Measurements from ENCODE around the gene MYO9B. TPM values are rescaled to one million over a fixed set of nuclear protein-coding genes. Genes with fewer than 3 reads are reported as not detected.

Gene MYO9B
- total RNA-seq, 3 donors from 2014 or later (not counting 1 experiment from before 2014, with no cell fraction given): 321 to 378 (median 365) TPM

DNA sequence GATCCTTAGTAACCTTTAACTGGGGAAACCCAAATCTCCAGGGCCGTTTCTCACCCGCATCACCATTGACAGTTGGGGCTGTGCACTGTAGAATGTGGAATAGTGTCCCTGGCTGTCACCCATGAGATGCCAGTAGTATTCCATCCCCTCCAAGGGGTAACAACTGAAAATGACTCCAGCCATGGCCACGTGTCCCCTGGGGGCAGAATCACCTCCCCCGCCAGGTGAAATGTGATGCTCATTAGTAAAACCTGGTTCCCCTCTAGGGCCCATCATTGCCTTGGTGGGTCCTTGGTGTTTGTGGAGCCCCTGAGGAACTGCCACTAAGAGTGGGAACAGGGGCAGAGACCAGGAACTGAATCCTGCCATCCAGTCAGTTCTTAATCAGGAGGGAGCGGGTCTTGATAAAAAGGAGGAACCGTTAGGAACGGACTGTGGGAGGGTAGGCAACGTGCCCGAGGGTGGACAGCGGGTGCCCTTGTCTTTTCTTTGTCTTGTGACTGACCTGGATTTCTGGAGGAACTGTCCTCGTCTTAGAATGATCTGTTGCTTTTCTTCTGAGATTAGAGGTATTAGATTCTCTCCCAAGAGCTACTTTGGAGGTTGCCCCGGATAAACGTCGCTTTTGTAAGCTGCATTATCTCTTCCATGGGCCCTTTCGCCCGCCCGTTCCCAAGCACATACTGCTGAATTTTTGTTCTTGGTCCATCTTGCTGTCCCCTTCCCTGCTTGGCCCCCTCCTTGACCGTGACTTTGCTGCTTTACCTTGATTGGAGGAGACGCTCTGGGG, 3.5 kb downstream of the MYO9B start:
- intact Hi-C loops (cut with micrococcal nuclease): no loop called here
- H3K4me1 Mint-ChIP-seq: peaks cover 59 to 79% of the 10 kb centered on the region in 2 donors
- Histone ChIP-seq H3K27me3 (ENCODE audit: control insufficient read depth, insufficient read depth, low read length) (no peaks in the 10 kb centered on the region), H3K36me3 (ENCODE audit: control insufficient read depth, insufficient read depth, low read length) (peaks cover 4% of the 10 kb centered on the region), H3K4me3 (ENCODE audit: low read length) (peak overlapping the region; percentile 1), H3K4me1 (ENCODE audit: control insufficient read depth, insufficient read depth, low read length) (peaks cover 69% of the 10 kb centered on the region), H3K9me3 (ENCODE audit: control insufficient read depth, insufficient read depth, low read length) (no peaks in the 10 kb centered on the region), H3K27ac (ENCODE audit: low read length) (peak overlapping the region; percentile 62)
- H3K27me3 Mint-ChIP-seq (ENCODE audit: low read depth in 2 of 2): no peaks in the 10 kb centered on the region
- ATAC-seq: no peak
- H3K27ac Mint-ChIP-seq: peak overlapping the region; percentile 75 to 88
- TF ChIP-seq, protein P1, sequence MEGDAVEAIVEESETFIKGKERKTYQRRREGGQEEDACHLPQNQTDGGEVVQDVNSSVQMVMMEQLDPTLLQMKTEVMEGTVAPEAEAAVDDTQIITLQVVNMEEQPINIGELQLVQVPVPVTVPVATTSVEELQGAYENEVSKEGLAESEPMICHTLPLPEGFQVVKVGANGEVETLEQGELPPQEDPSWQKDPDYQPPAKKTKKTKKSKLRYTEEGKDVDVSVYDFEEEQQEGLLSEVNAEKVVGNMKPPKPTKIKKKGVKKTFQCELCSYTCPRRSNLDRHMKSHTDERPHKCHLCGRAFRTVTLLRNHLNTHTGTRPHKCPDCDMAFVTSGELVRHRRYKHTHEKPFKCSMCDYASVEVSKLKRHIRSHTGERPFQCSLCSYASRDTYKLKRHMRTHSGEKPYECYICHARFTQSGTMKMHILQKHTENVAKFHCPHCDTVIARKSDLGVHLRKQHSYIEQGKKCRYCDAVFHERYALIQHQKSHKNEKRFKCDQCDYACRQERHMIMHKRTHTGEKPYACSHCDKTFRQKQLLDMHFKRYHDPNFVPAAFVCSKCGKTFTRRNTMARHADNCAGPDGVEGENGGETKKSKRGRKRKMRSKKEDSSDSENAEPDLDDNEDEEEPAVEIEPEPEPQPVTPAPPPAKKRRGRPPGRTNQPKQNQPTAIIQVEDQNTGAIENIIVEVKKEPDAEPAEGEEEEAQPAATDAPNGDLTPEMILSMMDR (IDR thresholded peaks at IDR 0.05): no peak
- H3K36me3 Mint-ChIP-seq: no peaks in the 10 kb centered on the region
- no peak for DNase-seq
- WGBS (ENCODE audit: insufficient coverage): 80% methylated on average over 19 of the region's 19 CpGs
- no peaks in the 10 kb centered on the region for H3K9me3 Mint-ChIP-seq
- H3K4me3 Mint-ChIP-seq: peak overlapping the region; percentile 74

DNA sequence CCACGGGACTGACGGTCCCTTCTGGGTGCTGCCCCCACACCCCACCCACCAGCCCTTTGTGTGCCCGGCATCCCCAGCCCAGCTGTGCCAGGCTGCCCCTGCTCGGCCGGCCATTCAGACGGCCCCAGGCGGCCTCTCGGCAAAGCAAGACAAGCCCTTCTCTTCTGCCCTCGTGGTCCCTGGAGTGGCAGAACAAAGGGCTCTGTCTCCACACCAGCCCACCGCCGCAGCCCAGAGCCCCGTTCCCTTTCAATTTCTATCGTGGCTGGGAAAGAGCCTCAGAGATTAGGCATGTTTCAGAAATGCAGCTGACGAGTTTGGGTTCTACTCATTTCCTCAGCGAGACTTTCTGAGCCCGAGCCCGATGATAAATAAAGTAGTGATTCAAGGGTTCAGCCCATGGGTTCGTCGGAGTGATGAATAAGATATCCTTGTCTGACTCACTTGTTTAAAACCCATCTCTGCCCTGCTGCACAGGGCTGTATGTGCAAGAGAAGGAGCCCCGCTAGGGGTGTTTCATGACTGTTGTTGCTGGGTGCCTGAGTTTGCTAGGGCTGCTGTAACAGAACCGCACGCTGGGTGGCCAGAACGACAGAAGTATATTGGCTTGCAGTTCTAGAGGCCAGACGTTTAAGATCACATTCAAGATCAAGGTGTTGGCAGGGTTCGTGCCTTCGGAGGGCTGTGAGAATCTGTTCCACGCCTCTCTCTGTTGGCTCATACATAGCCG, 4.3 kb downstream of the MYO9B start:
- Histone ChIP-seq H3K9me3 (ENCODE audit: control insufficient read depth, insufficient read depth, low read length) (no peaks in the 10 kb centered on the region), H3K27me3 (ENCODE audit: control insufficient read depth, insufficient read depth, low read length) (no peaks in the 10 kb centered on the region), H3K27ac (ENCODE audit: low read length) (peak overlapping the region; percentile 62), H3K36me3 (ENCODE audit: control insufficient read depth, insufficient read depth, low read length) (peaks cover 4% of the 10 kb centered on the region), H3K4me1 (ENCODE audit: control insufficient read depth, insufficient read depth, low read length) (peaks cover 62% of the 10 kb centered on the region), H3K4me3 (ENCODE audit: low read length) (peak overlapping the region; percentile 1)
- H3K27ac Mint-ChIP-seq: peak overlapping the region; percentile 75 to 88
- TF ChIP-seq, protein P1 (IDR thresholded peaks at IDR 0.05): peak; percentile 26
- intact Hi-C loops (cut with micrococcal nuclease): loop anchor here (1.0 to 2.0 kb wide), 2 partner anchors 45 to 55 kb away; no protein-coding TSS in a partner anchor
- peak overlapping the region; percentile 74 for H3K4me3 Mint-ChIP-seq
- H3K27me3 Mint-ChIP-seq (ENCODE audit: low read depth in 2 of 2): no peaks in the 10 kb centered on the region
- peak; percentile 46 to 78 for DNase-seq
- peaks cover 53 to 74% of the 10 kb centered on the region in 2 donors for H3K4me1 Mint-ChIP-seq
- 30% methylated on average over 28 of the region's 28 CpGs for WGBS (ENCODE audit: insufficient coverage)
- H3K9me3 Mint-ChIP-seq: no peaks in the 10 kb centered on the region
- ATAC-seq: peak; percentile 33 to 41 (median 37)
- H3K36me3 Mint-ChIP-seq: no peaks in the 10 kb centered on the region

DNA sequence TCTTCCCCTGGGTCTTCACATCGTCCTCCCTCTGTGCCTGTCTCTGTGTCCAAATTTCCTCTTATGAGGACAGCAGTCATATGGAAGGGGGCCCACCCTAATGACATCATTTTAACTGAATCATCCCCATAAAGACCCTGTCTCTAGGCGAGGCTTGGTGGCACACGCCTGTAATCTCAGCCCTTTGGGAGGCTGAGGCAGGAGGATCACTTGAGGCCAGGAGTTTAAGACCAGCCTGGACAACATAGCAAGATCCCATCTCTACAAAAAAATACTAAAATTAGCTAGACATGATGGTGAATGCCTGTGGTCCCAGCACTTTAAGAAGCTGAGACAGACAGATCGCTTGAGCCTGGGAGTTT, 4.8 kb downstream of the MYO9B start:
- DNase-seq (no peak), ATAC-seq (no peak)
- no peaks in the 10 kb centered on the region for H3K36me3 Mint-ChIP-seq
- Histone ChIP-seq H3K36me3 (ENCODE audit: control insufficient read depth, insufficient read depth, low read length) (peaks cover 4% of the 10 kb centered on the region), H3K4me1 (ENCODE audit: control insufficient read depth, insufficient read depth, low read length) (peaks cover 60% of the 10 kb centered on the region), H3K27ac (ENCODE audit: low read length) (peak overlapping the region; percentile 62), H3K4me3 (ENCODE audit: low read length) (no peak overlapping the region), H3K9me3 (ENCODE audit: control insufficient read depth, insufficient read depth, low read length) (no peaks in the 10 kb centered on the region), H3K27me3 (ENCODE audit: control insufficient read depth, insufficient read depth, low read length) (no peaks in the 10 kb centered on the region)
- H3K27me3 Mint-ChIP-seq (ENCODE audit: low read depth in 2 of 2): no peaks in the 10 kb centered on the region
- WGBS (ENCODE audit: insufficient coverage): 88% methylated on average over 4 of the region's 4 CpGs
- peaks cover 57 to 74% of the 10 kb centered on the region in 2 donors for H3K4me1 Mint-ChIP-seq
- H3K9me3 Mint-ChIP-seq: no peaks in the 10 kb centered on the region
- TF ChIP-seq, protein P1 (IDR thresholded peaks at IDR 0.05): no peak
- intact Hi-C loops (cut with micrococcal nuclease): loop anchor here (1.0 to 2.0 kb wide), 2 partner anchors 45 to 54 kb away; no protein-coding TSS in a partner anchor
- H3K27ac Mint-ChIP-seq: peak overlapping the region; percentile 75 to 88
- peak overlapping the region; percentile 74 for H3K4me3 Mint-ChIP-seq
